WTC11 (cell line): ENCODE measurements around the gene FAM107B. TPM values are rescaled to one million over a fixed set of nuclear protein-coding genes. Genes with fewer than 3 reads are reported as not detected.

ENCODE experiments used
- ATAC-seq: fragments of 200-7000 bp; cut with Tn5 transposase; 2 replicates; pipeline ENCODE4 v1.10.0; 2021; ENCODE audit warnings: mild to moderate bottlenecking, moderate library complexity
- CTCF ChIA-PET: fragments of 300-600 bp; sonication (Branson Sonifier 250); formaldehyde crosslinking; loops from one replicate; lab custom pipeline; 2021; ENCODE audit warnings: antibody characterized with exemption; lab: Charles Lee
- POLR2A ChIA-PET: fragments of 350-600 bp; sonication (Branson Sonifier 250); formaldehyde crosslinking; loops from one replicate; lab custom pipeline; 2021; ENCODE audit warnings: antibody characterized with exemption; lab: Charles Lee
- DNase-seq: peaks from one replicate; pipeline ENCODE4 v3.0.0; 2021; ENCODE audit warnings: low spot score
- H3K27ac Mint-ChIP-seq: 2 replicates; pipeline ENCODE4 v1.8.0; 2021; ENCODE audit warnings: mixed read lengths
- H3K27me3 Mint-ChIP-seq: 2 replicates; pipeline ENCODE4 v1.8.0; 2021; ENCODE audit warnings: low read depth, mild to moderate bottlenecking, moderate library complexity, mixed read lengths
- H3K36me3 Mint-ChIP-seq: 2 replicates; pipeline ENCODE4 v1.8.0; 2021; ENCODE audit warnings: mixed read lengths
- H3K4me1 Mint-ChIP-seq: 2 replicates; pipeline ENCODE4 v1.8.0; 2022; ENCODE audit warnings: mixed read lengths
- H3K4me3 Mint-ChIP-seq: 2 replicates; pipeline ENCODE4 v1.8.0; 2021; ENCODE audit warnings: mild to moderate bottlenecking, moderate library complexity, mixed read lengths
- H3K9me3 Mint-ChIP-seq: 2 replicates; pipeline ENCODE4 v1.8.0; 2021; ENCODE audit warnings: mixed read lengths
- FOXP1 ChIP-seq: sonication (generic); formaldehyde crosslinking; IDR thresholded peaks from 2 replicates; pipeline ENCODE4 v1.8.0; 2022; ENCODE audit warnings: missing genetic modification reagents, mild to moderate bottlenecking, moderate library complexity, borderline replicate concordance
- NR3C1 ChIP-seq: sonication (generic); formaldehyde crosslinking; conservative IDR thresholded peaks from 2 replicates; pipeline ENCODE4 v1.8.1; 2023; ENCODE audit warnings: low read depth, mild to moderate bottlenecking, missing genetic modification reagents
- PRRX2 ChIP-seq: fragments of 250-450 bp; sonication (Bioruptor Pico); IDR thresholded peaks from 2 replicates; pipeline ENCODE4 v1.8.0; 2021; ENCODE audit warnings: mild to moderate bottlenecking
- SMAD3 ChIP-seq: sonication (generic); formaldehyde crosslinking; IDR thresholded peaks from 2 replicates; pipeline ENCODE4 v1.8.0; 2022; ENCODE audit warnings: missing genetic modification reagents, mild to moderate bottlenecking, borderline replicate concordance
- SP1 ChIP-seq: sonication (generic); formaldehyde crosslinking; conservative IDR thresholded peaks from 2 replicates; pipeline ENCODE4 v1.8.1; 2022; ENCODE audit warnings: missing genetic modification reagents
- total RNA-seq: library from RNA; stranded (reverse); gene quantifications from 3 replicates; pipeline ENCODE4 v1.2.3, GENCODE V29; 2021
- TF ChIP-seq, protein P1 (sequence below): sonication (generic); formaldehyde crosslinking; IDR thresholded peaks from 2 replicates; pipeline ENCODE4 v1.8.1; 2023; ENCODE audit warnings: mild to moderate bottlenecking, missing genetic modification reagents
- TF ChIP-seq, protein P2 (sequence below): fragments of 250-450 bp; sonication (Bioruptor Pico); IDR thresholded peaks from 2 replicates; pipeline ENCODE4 v2.1.2; 2022; ENCODE audit warnings: mild to moderate bottlenecking, moderate library complexity
- TF ChIP-seq, protein P3 (sequence below): sonication (generic); formaldehyde crosslinking; IDR thresholded peaks from 2 replicates; pipeline ENCODE4 v1.8.1; 2022; ENCODE audit warnings: mild to moderate bottlenecking, missing genetic modification reagents, moderate library complexity, borderline replicate concordance
- TF ChIP-seq, protein P4 (sequence below): sonication (generic); formaldehyde crosslinking; conservative IDR thresholded peaks from 2 replicates; pipeline ENCODE4 v1.8.1; 2023; ENCODE audit warnings: mild to moderate bottlenecking, low read depth, missing genetic modification reagents, moderate library complexity
- TF ChIP-seq, protein P5 (sequence below): fragments of 200-600 bp; IDR thresholded peaks from 2 replicates; pipeline ENCODE4 v1.8.0; 2022; ENCODE audit warnings: antibody characterized with exemption

Gene FAM107B
- total RNA-seq, 1 experiment from 2014 or later = 22.4 TPM

DNA sequence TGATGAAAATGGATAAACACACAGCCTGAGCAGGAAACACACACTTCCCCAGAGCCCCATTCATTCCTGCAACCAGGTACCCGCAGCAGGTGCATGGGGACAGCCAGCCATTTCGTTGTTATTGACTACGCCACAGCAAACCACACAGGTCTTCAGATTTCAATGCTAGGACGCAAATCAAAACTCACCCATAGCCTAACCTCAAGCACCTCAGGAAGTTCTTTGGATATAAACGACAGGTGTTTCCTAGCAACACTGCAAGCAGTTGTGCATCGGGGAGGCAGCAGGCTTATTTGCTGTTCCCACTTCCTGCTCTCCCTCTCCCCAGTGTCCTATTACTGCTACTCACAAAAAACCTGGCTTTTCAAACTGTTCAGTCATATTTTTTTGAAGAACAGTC lies 267.5 kb downstream of the FAM107B start:
- H3K27ac Mint-ChIP-seq = no peak overlapping the region
- TF ChIP-seq PRRX2 = no peak
- TF ChIP-seq, protein P1, sequence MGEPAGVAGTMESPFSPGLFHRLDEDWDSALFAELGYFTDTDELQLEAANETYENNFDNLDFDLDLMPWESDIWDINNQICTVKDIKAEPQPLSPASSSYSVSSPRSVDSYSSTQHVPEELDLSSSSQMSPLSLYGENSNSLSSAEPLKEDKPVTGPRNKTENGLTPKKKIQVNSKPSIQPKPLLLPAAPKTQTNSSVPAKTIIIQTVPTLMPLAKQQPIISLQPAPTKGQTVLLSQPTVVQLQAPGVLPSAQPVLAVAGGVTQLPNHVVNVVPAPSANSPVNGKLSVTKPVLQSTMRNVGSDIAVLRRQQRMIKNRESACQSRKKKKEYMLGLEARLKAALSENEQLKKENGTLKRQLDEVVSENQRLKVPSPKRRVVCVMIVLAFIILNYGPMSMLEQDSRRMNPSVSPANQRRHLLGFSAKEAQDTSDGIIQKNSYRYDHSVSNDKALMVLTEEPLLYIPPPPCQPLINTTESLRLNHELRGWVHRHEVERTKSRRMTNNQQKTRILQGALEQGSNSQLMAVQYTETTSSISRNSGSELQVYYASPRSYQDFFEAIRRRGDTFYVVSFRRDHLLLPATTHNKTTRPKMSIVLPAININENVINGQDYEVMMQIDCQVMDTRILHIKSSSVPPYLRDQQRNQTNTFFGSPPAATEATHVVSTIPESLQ = no peak
- TF ChIP-seq SP1 (CRISPR knock-in tag) = no peak
- no peak for TF ChIP-seq SMAD3 (CRISPR knock-in tag)
- TF ChIP-seq NR3C1 = no peak
- TF ChIP-seq, protein P2, sequence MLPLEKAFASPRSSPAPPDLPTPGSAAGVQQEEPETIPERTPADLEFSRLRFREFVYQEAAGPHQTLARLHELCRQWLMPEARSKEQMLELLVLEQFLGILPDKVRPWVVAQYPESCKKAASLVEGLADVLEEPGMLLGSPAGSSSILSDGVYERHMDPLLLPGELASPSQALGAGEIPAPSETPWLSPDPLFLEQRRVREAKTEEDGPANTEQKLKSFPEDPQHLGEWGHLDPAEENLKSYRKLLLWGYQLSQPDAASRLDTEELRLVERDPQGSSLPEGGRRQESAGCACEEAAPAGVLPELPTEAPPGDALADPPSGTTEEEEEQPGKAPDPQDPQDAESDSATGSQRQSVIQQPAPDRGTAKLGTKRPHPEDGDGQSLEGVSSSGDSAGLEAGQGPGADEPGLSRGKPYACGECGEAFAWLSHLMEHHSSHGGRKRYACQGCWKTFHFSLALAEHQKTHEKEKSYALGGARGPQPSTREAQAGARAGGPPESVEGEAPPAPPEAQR = no peak
- H3K9me3 Mint-ChIP-seq = peaks cover 17% of the 10 kb centered on the region
- no peaks in the 10 kb centered on the region for H3K27me3 Mint-ChIP-seq
- ChIA-PET POLR2A (interaction anchor here (0.6 kb wide), 1 partner anchor 562 kb away, joined by 3 read pairs; no protein-coding TSS in a partner anchor), CTCF (interaction anchor here (1.4 kb wide), 1 partner anchor 30 kb away, joined by 3 read pairs; no protein-coding TSS in a partner anchor)
- H3K4me1 Mint-ChIP-seq = peaks cover 16% of the 10 kb centered on the region
- no peak for ATAC-seq
- H3K36me3 Mint-ChIP-seq = peaks cover 12% of the 10 kb centered on the region
- H3K4me3 Mint-ChIP-seq = no peak overlapping the region
- DNase-seq = no peak

DNA sequence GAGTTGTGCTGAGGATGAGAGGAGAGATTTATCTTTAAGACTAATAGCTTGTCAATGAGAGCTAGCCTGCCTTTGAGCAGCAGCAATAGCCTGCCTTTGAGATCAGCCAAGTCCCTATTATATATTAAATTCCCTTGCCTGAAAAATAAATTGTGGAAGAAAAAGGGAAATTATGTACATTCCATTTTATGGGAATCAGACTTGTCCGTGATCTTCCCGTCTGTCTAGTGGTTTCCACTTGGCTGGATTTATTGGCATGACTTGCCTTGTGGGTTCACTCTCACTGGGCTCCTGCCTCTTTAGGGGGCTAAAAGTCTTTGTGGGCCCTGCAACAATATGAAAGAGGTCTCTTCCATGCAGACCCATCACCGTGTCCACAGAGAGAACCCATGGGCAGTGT lies 272.3 kb downstream of the FAM107B start:
- no peak for ATAC-seq
- H3K9me3 Mint-ChIP-seq = 0 out of 2 replicates have a peak, but pooled peaks cover 5% of the 10 kb centered on the region

More for the DNA sequence above, 272.3 kb downstream of the FAM107B start:
- H3K4me1 Mint-ChIP-seq = peaks cover 20% of the 10 kb centered on the region
- no peak overlapping the region for H3K27ac Mint-ChIP-seq
- ChIA-PET POLR2A (interaction anchor here (0.9 kb wide), 1 partner anchor 588 kb away, joined by 3 read pairs; no protein-coding TSS in a partner anchor), CTCF (interaction anchor here (0.6 to 1.0 kb wide), 2 partner anchors 20 to 35 kb away, joined by 3 read pairs; no protein-coding TSS in a partner anchor)
- no peaks in the 10 kb centered on the region for H3K27me3 Mint-ChIP-seq
- DNase-seq = no peak
- H3K36me3 Mint-ChIP-seq = no peaks in the 10 kb centered on the region
- TF ChIP-seq FOXP1 = no peak
- TF ChIP-seq, protein P3, sequence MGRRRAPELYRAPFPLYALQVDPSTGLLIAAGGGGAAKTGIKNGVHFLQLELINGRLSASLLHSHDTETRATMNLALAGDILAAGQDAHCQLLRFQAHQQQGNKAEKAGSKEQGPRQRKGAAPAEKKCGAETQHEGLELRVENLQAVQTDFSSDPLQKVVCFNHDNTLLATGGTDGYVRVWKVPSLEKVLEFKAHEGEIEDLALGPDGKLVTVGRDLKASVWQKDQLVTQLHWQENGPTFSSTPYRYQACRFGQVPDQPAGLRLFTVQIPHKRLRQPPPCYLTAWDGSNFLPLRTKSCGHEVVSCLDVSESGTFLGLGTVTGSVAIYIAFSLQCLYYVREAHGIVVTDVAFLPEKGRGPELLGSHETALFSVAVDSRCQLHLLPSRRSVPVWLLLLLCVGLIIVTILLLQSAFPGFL = no peak
- TF ChIP-seq, protein P4, sequence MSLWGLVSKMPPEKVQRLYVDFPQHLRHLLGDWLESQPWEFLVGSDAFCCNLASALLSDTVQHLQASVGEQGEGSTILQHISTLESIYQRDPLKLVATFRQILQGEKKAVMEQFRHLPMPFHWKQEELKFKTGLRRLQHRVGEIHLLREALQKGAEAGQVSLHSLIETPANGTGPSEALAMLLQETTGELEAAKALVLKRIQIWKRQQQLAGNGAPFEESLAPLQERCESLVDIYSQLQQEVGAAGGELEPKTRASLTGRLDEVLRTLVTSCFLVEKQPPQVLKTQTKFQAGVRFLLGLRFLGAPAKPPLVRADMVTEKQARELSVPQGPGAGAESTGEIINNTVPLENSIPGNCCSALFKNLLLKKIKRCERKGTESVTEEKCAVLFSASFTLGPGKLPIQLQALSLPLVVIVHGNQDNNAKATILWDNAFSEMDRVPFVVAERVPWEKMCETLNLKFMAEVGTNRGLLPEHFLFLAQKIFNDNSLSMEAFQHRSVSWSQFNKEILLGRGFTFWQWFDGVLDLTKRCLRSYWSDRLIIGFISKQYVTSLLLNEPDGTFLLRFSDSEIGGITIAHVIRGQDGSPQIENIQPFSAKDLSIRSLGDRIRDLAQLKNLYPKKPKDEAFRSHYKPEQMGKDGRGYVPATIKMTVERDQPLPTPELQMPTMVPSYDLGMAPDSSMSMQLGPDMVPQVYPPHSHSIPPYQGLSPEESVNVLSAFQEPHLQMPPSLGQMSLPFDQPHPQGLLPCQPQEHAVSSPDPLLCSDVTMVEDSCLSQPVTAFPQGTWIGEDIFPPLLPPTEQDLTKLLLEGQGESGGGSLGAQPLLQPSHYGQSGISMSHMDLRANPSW (CRISPR knock-in tag) = no peak
- TF ChIP-seq, protein P5, sequence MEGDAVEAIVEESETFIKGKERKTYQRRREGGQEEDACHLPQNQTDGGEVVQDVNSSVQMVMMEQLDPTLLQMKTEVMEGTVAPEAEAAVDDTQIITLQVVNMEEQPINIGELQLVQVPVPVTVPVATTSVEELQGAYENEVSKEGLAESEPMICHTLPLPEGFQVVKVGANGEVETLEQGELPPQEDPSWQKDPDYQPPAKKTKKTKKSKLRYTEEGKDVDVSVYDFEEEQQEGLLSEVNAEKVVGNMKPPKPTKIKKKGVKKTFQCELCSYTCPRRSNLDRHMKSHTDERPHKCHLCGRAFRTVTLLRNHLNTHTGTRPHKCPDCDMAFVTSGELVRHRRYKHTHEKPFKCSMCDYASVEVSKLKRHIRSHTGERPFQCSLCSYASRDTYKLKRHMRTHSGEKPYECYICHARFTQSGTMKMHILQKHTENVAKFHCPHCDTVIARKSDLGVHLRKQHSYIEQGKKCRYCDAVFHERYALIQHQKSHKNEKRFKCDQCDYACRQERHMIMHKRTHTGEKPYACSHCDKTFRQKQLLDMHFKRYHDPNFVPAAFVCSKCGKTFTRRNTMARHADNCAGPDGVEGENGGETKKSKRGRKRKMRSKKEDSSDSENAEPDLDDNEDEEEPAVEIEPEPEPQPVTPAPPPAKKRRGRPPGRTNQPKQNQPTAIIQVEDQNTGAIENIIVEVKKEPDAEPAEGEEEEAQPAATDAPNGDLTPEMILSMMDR = no peak
- H3K4me3 Mint-ChIP-seq = no peak overlapping the region
